Endothelial cell of umbilical vein (primary cell): ENCODE results near the gene GALNT2.

Experiments used
- EZH2 ChIP-seq: IDR thresholded peaks from 2 replicates; pipeline ENCODE4 v1.6.1; 2012; ENCODE audit warnings: borderline replicate concordance, low read depth, mild to moderate bottlenecking, moderate library complexity, low read length, inconsistent platforms; ENCODE audit not compliant: severe bottlenecking
- FOS ChIP-seq: IDR thresholded peaks from 2 replicates; pipeline ENCODE4 v1.6.1; 2011; ENCODE audit warnings: mild to moderate bottlenecking, low read length, moderate library complexity, borderline replicate concordance; ENCODE audit not compliant: insufficient read depth
- POLR2A ChIP-seq: IDR thresholded peaks from 2 replicates; pipeline ENCODE4 v1.6.1; 2012; ENCODE audit warnings: low read depth, mild to moderate bottlenecking, control low read depth, low read length
- TF ChIP-seq, protein P1 (sequence below), 2 donors: IDR thresholded peaks; 1 replicate in 1 of 2; 2 replicates in 1 of 2; pipeline ENCODE4 v1.5.1; 2011; ENCODE audit warnings: low read length in 2 of 2, mild to moderate bottlenecking in 2 of 2, moderate library complexity in 2 of 2, control low read depth in 1 of 2, inconsistent platforms in 1 of 2, low read depth in 1 of 2; ENCODE audit not compliant: insufficient read depth in 1 of 2; ENCODE audit errors: extremely low read depth in 1 of 2

DNA sequence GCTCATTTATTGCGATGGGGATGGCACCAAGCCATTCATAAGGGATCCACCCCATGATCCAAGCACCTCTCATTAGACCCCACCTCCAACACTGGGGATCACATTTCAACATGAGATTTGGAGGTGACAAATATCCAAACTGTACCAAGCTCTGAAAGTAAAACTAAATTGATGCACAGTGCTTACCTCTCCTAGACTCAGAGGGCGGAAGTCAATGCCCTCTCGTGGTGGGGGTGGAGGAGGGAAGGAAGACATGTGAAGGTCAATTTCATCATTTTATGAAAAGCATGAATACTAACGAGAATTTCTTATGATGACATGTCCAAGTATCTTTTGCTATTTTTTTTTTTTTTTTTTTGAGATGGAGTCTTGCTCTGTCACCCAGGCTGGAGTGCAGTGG lies 239.1 kb downstream of the GALNT2 start:
- TF ChIP-seq, protein P1, sequence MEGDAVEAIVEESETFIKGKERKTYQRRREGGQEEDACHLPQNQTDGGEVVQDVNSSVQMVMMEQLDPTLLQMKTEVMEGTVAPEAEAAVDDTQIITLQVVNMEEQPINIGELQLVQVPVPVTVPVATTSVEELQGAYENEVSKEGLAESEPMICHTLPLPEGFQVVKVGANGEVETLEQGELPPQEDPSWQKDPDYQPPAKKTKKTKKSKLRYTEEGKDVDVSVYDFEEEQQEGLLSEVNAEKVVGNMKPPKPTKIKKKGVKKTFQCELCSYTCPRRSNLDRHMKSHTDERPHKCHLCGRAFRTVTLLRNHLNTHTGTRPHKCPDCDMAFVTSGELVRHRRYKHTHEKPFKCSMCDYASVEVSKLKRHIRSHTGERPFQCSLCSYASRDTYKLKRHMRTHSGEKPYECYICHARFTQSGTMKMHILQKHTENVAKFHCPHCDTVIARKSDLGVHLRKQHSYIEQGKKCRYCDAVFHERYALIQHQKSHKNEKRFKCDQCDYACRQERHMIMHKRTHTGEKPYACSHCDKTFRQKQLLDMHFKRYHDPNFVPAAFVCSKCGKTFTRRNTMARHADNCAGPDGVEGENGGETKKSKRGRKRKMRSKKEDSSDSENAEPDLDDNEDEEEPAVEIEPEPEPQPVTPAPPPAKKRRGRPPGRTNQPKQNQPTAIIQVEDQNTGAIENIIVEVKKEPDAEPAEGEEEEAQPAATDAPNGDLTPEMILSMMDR (IDR thresholded peaks at IDR 0.05; ENCODE audit: extremely low read depth in 1 of 2, insufficient read depth in 1 of 2, low read depth in 1 of 2, low read length in 2 of 2): no peak
- TF ChIP-seq FOS: no peak
- TF ChIP-seq EZH2: no peak
- no peak for TF ChIP-seq POLR2A
